Erythroblast (primary cell): ENCODE measurements around the gene SLC23A3.

Experiments
- GATA1 ChIP-seq: IDR thresholded peaks from 2 replicates; pipeline ENCODE4 v1.6.1; 2011; ENCODE audit warnings: low read depth, mild to moderate bottlenecking, control low read depth, low read length, moderate library complexity
- POLR2A ChIP-seq: IDR thresholded peaks from 2 replicates; pipeline ENCODE4 v1.6.1; 2011; ENCODE audit warnings: mild to moderate bottlenecking, low read length

DNA sequence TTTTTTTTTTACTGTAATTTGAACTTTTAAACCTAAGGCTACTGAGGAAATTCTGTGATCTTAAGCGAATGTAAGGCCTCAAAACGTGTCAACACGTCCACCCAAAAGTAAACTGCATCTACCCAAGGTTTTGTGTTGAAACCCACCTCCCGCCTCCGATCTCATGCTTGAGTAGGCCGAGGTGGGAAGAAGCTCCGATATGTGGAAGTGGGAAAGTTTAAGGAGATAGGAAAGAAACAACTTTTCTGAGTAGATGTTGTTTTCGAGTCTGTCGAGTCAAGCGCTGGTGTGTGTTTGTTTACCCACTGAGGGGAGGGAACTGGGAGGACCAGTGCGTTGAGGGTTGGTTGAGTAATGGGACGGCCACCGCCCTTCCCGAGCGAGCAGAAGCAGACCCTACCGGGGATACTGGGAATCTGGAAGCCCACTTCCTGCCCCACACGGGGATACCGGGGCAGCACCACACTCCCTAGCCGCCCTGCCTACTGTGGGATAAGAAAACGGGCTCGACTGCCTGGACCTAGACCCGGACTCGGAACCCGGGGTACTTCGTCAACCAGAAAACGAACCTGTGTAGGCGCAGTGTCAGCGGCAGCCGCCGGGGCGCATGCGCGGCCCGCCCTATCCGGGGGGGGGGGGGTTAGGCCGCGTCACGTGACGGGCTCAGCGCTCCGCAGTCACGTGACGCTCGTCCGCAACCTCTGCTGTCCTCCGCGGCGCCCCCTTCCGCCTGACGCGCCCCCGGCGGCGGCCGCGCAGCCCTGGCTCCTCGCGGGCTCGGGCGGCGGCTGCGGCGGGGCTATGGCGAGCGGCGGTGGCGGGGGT, 7.9 kb upstream of the SLC23A3 start, which contains the start of gene RETREG2:
- TF ChIP-seq POLR2A (peak; percentile 97), GATA1 (no peak)
